GM21515 (cell line): ENCODE measurements around the gene COL5A1.
"Not testable (repeated sequence)": the region's sequence is repeated elsewhere in the genome, so short reads cannot be mapped to it uniquely, and the experiment has no call there.

ENCODE experiments used
- ATAC-seq: cut with Tn5 transposase; IDR thresholded peaks from one replicate; pipeline ENCODE4 v1.9.1; 2021; ENCODE audit not compliant: unreplicated experiment

COL5A1 gene

GRCh38 chr9:134638502-134639090 lies 3.0 kb upstream of the COL5A1 start:
- no peak for ATAC-seq

GRCh38 chr9:134639994-134640393 lies 1.6 kb upstream of the COL5A1 start:
- ATAC-seq = no peak

- ATAC-seq = no peak
Observed at GRCh38 chr9:134640506-134641172, 964 bp upstream of the COL5A1 start.

- no peak for ATAC-seq
Observed at GRCh38 chr9:134641990-134642384, 384 bp downstream of the COL5A1 start.

GRCh38 chr9:134642385-134643181 lies 980 bp downstream of the COL5A1 start:
- no peak for ATAC-seq

- no peak for ATAC-seq
Observed at GRCh38 chr9:134643222-134643671, 1.6 kb downstream of the COL5A1 start.

GRCh38 chr9:134644401-134644724 lies 2.8 kb downstream of the COL5A1 start:
- ATAC-seq = not testable (repeated sequence)

GRCh38 chr9:134644725-134645606 lies 3.4 kb downstream of the COL5A1 start:
- no peak for ATAC-seq

- ATAC-seq = no peak
Observed at GRCh38 chr9:134645607-134646365, 4.2 kb downstream of the COL5A1 start.

GRCh38 chr9:134647359-134648080 lies 5.9 kb downstream of the COL5A1 start:
- no peak for ATAC-seq

GRCh38 chr9:134648701-134649530 lies 7.3 kb downstream of the COL5A1 start:
- no peak for ATAC-seq

- no peak for ATAC-seq
Observed at GRCh38 chr9:134650431-134651190, 9.0 kb downstream of the COL5A1 start.

GRCh38 chr9:134651226-134651905 lies 9.8 kb downstream of the COL5A1 start:
- ATAC-seq = no peak

- ATAC-seq = no peak
Observed at GRCh38 chr9:134652291-134653225, 11.0 kb downstream of the COL5A1 start.

GRCh38 chr9:134653259-134654009 lies 11.8 kb downstream of the COL5A1 start:
- ATAC-seq = no peak

- ATAC-seq = no peak
Observed at GRCh38 chr9:134655101-134655500, 13.5 kb downstream of the COL5A1 start.
